Fibroblast of pulmonary artery (primary cell): ENCODE measurements around the gene SLC4A11.

Experiments
- DNase-seq: peaks from one replicate; pipeline ENCODE4 v3.0.0-alpha.2; 2010; ENCODE audit warnings: low read depth
- H3K4me3 ChIP-seq: replicated peaks from 2 replicates; pipeline ENCODE4 v1.5.1; 2011; ENCODE audit warnings: low read depth, mild to moderate bottlenecking, control low read depth, low read length, moderate library complexity
- TF ChIP-seq, protein P1 (sequence below): IDR thresholded peaks from 2 replicates; pipeline ENCODE4 v1.5.1; 2011; ENCODE audit warnings: mild to moderate bottlenecking, control low read depth, low read length, inconsistent platforms; ENCODE audit errors: missing control alignments

Gene SLC4A11

DNA sequence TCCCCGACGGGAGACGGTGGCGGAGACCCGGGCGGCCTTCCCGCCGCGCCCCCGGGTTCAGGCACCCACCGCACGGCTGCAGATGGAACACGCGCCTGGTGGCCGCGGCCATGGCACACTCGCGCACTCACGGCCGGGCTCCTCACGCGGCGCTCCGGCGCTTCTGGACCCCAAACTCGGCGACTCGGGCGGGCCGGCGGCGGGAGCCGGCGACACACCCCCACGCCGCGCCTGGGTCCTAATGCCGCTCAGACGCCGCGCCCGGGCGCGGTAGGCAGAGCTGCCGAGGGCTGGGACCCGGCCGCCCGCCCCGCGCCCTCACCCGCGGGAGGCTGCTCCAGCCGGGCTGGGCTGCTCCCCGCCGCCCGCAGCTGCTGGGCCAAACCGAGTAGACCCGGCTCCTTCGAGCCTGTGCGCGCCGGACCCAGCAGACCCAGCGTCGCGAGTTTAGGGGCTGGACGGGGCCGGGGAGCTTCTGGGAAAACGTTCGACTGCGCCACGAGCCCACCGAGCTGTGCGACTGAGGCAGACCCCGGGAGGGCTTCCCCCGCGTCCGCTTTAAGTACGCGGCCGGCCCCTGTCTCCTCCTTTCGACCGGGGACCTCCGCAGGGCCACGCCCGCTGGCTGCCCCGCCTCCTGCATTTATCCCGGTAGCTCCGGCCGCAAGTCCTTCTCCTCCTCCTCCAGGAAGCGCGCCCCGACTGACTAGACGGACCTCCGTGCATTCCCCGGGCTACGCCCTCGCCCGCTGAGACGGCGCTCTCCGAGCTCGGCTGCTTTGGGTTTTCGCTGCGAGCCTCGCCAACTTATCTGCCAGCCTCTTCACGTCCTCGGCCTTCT lies at the start of gene SLC4A11:
SLC4A11 (minus strand) TSS at position 165 of the 841 bp plus-strand sequence; CDS start at position 112, 53 bp downstream.
- H3K4me3 ChIP-seq, result peak within 1 kb of the TSS; percentile 66

DNA sequence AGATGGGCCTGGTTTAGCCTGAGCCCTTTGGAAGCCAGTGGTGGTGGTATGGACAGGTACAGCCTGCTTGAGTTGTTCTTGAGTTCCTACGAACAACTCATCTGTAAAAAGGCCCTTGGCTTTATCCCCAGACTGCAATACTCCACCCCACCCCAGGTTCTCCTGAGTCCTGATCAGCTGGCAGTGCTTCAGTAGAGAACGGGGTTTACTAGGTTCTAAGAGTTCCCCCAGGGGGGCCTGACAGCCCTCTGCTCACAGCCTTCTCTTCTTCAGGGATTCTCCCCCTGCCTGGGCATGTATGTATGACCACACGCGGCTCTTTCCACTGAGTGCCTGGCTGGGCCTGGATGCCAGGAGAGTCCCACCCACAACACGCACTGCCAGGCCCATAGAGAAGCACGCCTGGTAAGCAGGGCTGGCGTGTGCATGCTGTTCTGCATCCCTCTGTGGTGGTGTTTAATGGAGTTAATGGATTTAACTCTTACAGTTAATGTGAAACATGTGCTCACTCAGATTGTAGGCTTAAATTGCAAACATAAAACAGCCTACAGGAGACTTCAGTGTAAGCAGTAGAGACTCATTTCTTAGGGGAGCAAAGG lies 44.3 kb upstream of the SLC4A11 start:
- TF ChIP-seq, protein P1, sequence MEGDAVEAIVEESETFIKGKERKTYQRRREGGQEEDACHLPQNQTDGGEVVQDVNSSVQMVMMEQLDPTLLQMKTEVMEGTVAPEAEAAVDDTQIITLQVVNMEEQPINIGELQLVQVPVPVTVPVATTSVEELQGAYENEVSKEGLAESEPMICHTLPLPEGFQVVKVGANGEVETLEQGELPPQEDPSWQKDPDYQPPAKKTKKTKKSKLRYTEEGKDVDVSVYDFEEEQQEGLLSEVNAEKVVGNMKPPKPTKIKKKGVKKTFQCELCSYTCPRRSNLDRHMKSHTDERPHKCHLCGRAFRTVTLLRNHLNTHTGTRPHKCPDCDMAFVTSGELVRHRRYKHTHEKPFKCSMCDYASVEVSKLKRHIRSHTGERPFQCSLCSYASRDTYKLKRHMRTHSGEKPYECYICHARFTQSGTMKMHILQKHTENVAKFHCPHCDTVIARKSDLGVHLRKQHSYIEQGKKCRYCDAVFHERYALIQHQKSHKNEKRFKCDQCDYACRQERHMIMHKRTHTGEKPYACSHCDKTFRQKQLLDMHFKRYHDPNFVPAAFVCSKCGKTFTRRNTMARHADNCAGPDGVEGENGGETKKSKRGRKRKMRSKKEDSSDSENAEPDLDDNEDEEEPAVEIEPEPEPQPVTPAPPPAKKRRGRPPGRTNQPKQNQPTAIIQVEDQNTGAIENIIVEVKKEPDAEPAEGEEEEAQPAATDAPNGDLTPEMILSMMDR, result no peak
- H3K4me3 ChIP-seq, result no peak overlapping the region
- DNase-seq, result no peak

More for the DNA sequence above, at the start of gene SLC4A11:
- DNase-seq, result peak; percentile 62
- TF ChIP-seq, protein P1, result no peak

DNA sequence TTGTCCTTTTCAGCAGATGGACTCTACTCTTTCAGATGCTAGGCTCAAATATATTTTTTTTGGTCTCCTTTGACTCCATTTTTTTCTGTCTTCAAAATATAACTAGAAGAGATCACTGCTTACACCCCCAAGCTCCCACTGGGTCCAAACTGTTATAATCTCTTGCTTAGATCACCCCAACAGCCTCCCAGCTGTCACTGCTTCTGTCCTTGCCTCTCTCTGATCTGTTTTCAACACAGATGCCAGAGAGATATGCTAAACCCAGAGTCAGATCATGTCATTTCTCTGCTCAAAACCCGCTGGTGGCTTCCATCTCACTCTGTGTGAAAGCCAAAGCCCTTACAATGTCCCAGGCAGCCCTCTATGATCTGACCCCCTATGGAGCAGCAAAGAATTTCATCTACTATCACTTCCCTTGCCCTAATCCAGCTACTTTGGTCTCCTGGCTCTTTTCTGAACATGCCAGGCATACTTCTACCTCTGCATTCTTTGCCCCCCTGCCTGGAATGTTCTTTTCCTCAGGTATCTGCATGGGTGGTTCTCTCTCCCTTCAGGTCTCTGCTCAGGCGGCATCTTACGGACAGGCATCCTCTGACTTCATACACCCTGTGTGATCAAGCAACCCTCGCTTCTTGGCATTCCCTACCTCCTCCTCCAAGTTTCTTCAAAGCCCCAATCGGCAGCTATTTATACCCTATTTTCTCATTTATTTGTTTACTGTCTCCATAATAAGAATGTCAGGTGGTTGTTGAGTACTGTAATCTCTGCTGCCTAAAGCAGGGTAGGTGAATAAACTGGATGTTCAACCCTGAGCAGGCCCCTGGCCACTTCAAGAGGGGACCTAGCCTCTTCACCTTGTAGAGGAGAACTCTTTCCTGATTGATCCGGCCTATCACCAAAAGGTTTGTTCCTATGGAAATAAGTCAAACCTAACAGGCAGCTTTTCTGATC lies 43.6 kb upstream of the SLC4A11 start:
- no peak overlapping the region for H3K4me3 ChIP-seq
- no peak for DNase-seq
- TF ChIP-seq, protein P1, result no peak

DNA sequence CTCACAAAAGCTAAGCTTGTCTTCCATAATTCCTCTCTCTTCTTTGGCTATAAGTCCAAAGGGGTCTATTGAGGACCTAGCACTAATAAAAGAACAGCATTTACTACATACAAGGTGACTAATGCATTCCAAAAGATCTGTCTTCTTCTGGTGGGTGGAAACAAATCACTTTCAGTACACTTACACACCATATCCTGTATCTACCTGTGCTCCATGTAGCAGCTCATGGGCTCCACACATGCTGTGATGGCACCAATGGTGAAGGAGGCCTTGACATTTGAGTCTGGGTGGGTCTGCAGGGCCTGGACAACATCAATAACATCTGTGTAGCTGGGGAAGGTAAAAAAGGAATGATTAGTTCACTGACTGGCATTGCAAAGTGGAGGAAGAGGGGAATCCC lies 42.4 kb upstream of the SLC4A11 start:
- no peak for DNase-seq
- TF ChIP-seq, protein P1, result no peak
- H3K4me3 ChIP-seq, result no peak overlapping the region

DNA sequence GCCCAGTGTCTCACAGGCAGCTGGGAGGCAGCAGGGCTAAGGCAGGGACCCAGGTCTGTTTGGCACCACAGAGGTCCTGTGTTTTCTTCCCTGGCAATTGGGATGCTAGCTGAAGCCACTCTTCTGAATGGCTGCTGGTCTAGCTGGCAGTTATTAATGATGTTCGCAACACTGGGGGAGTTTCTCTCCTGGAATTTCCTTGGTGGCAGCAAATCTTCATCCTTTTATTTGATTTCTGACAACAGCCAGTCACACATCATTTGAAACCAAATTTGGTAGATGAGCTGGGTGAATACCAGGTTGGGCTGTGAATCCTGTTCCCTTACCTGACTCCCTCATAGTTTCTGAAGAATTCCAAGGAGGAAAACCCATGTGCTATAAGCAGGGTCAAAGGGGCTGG lies 40.8 kb upstream of the SLC4A11 start:
- DNase-seq, result no peak
- TF ChIP-seq, protein P1, result no peak
- no peak overlapping the region for H3K4me3 ChIP-seq

DNA sequence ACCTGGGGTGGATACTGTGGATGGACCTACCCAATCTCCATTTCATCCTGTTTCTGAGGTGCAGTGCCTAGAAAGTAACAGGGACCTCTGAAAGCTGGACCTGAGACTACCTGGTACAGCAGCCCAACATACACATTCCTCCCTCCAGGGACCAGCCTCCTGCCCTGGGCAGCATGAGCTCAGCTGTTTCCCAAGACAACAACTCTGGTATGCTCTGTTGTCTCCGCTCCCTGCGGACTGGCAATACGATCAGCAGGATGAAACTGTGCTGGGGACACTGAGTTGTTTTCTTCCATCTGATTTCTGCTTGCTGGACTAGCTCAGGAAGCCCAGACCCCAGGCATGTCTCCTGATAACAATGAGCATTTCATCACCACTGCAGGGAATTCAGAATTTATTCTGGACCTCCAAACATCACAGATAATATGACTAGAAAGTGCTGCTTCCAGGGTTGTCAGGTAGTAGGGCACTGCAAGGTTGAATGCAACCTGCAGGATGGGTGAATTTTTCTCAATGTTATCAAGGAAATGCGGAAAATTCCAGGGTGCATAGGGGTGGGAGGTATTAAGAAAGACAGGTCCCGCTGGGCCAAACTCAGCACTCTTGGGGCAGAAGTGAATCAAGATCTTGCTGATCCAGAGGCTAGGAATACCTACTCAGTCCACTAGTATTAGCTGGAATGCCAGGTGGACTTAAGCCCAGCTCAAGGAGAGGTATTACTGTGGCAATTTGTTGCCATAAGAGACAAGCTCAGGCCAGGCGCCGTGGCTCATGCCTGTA lies 38.9 kb upstream of the SLC4A11 start:
- TF ChIP-seq, protein P1, result no peak
- DNase-seq, result no peak
- no peak overlapping the region for H3K4me3 ChIP-seq
